ENCODE results near the gene ZFPM1.

Gene ZFPM1

GRCh38 chr16:88418869-88419268 is 34.2 kb upstream of the ZFPM1 start:
- POLR2A ChIA-PET = no interaction called here
- CTCF ChIA-PET = no interaction called here
- DNase-seq (ENCODE audit: extremely low spot score) = no peak
- no peak for TF ChIP-seq CTCF (IDR thresholded peaks at IDR 0.05; ENCODE audit: control extremely low read depth, extremely low read depth, low read depth, missing control alignments)

GRCh38 chr16:88419790-88420189 is 33.3 kb upstream of the ZFPM1 start:
- POLR2A ChIA-PET = no interaction called here
- no peak for TF ChIP-seq CTCF (IDR thresholded peaks at IDR 0.05; ENCODE audit: control extremely low read depth, extremely low read depth, low read depth, missing control alignments)
- no peak for DNase-seq (ENCODE audit: extremely low spot score)
- CTCF ChIA-PET = no interaction called here

- no peak for DNase-seq (ENCODE audit: extremely low spot score)
- ChIA-PET POLR2A (no interaction called here), CTCF (no interaction called here)
- no peak for TF ChIP-seq CTCF (IDR thresholded peaks at IDR 0.05; ENCODE audit: control extremely low read depth, extremely low read depth, low read depth, missing control alignments)
These were observed 32.6 kb upstream of the ZFPM1 start for GRCh38 chr16:88420496-88420895.

- TF ChIP-seq CTCF (IDR thresholded peaks at IDR 0.05; ENCODE audit: control extremely low read depth, extremely low read depth, low read depth, missing control alignments) = no peak
- ChIA-PET CTCF (no interaction called here), POLR2A (no interaction called here)
- DNase-seq (ENCODE audit: extremely low spot score) = no peak
These were observed 31.8 kb upstream of the ZFPM1 start for GRCh38 chr16:88421301-88421700.

- POLR2A ChIA-PET = no interaction called here
- CTCF ChIA-PET = no interaction called here
- DNase-seq (ENCODE audit: extremely low spot score) = no peak
- no peak for TF ChIP-seq CTCF (IDR thresholded peaks at IDR 0.05; ENCODE audit: control extremely low read depth, extremely low read depth, low read depth, missing control alignments)
These were observed 31.1 kb upstream of the ZFPM1 start for GRCh38 chr16:88421871-88422433.

GRCh38 chr16:88422733-88423447 is 30.2 kb upstream of the ZFPM1 start:
- CTCF ChIA-PET = no interaction called here

More at GRCh38 chr16:88422733-88423447, 30.2 kb upstream of the ZFPM1 start:
- DNase-seq (ENCODE audit: extremely low spot score) = no peak
- TF ChIP-seq CTCF (IDR thresholded peaks at IDR 0.05; ENCODE audit: control extremely low read depth, extremely low read depth, low read depth, missing control alignments) = no peak
- POLR2A ChIA-PET = no interaction called here
